Endothelial cell of umbilical vein (primary cell): Measurements from ENCODE around the gene RASSF10. TPM values are rescaled to one million over a fixed set of nuclear protein-coding genes. Genes with fewer than 3 reads are reported as not detected.

Experiments used
- BruUV-seq: library from RNA; stranded (reverse); fragments of 400-500 nt; replicated peaks from 2 replicates; lab custom pipeline; 2021; lab: Mats Ljungman, UMichigan
- CTCF ChIA-PET: fragments of 300-600, 350-600 bp; sonication (Branson Sonifier 250); formaldehyde crosslinking; loops from one replicate; lab custom pipeline; 2021; ENCODE audit warnings: antibody characterized with exemption, inconsistent platforms; lab: Charles Lee
- POLR2A ChIA-PET: fragments of 300-600, 350-600 bp; sonication (Branson Sonifier 250); formaldehyde crosslinking; loops from one replicate; lab custom pipeline; 2021; ENCODE audit warnings: antibody characterized with exemption, inconsistent platforms; lab: Charles Lee
- DNase-seq: peaks from one replicate; pipeline ENCODE4 v3.0.0-alpha.2; 2011; ENCODE audit warnings: low read depth, low spot score
- FAIRE-seq: peaks from 2 replicates; lab custom pipeline; 2011; peaks lifted over from hg19 to GRCh38; lab: Jason Lieb, UNC
- H2AFZ ChIP-seq: 2 replicates; pipeline ENCODE4 v1.6.0; 2012; ENCODE audit warnings: low read depth, low read length, control low read depth, inconsistent platforms
- H3K27ac ChIP-seq: 2 replicates; pipeline ENCODE4 v1.5.1; 2011; ENCODE audit warnings: low read depth, mild to moderate bottlenecking, control low read depth, low read length, moderate library complexity; ENCODE audit not compliant: insufficient read depth
- H3K27me3 ChIP-seq, 2 experiments: 2 replicates each; pipeline versions ENCODE4 v1.6.0 to v1.6.1; 2011; ENCODE audit warnings: low read length in 2 of 2, mixed read lengths in 1 of 2; ENCODE audit not compliant: control insufficient read depth in 2 of 2, insufficient read depth in 2 of 2
- H3K36me3 ChIP-seq, 2 experiments: 2 replicates in 1 of 2; 3 replicates in 1 of 2; pipeline ENCODE4 v1.5.1; 2011; ENCODE audit warnings: low read length in 2 of 2, mild to moderate bottlenecking in 1 of 2, moderate library complexity in 1 of 2; ENCODE audit not compliant: control insufficient read depth in 2 of 2, insufficient read depth in 2 of 2; ENCODE audit errors: extremely low read depth in 1 of 2
- H3K4me1 ChIP-seq: 3 replicates; pipeline ENCODE4 v1.5.1; 2011; ENCODE audit warnings: mild to moderate bottlenecking, low read length; ENCODE audit not compliant: control insufficient read depth, insufficient read depth; ENCODE audit errors: extremely low read depth
- H3K4me2 ChIP-seq: 2 replicates; pipeline ENCODE4 v1.6.1; 2011; ENCODE audit warnings: low read length, control low read depth, mixed read lengths; ENCODE audit not compliant: insufficient read depth
- H3K4me3 ChIP-seq, 3 experiments: fragments of 200-600 bp in 1 of 3; sonication (generic), shearing (Covaris generic) in 1 of 3; replicated peaks in 1 of 3; 2 replicates each; pipeline ENCODE4 v1.5.1; 2011 to 2016; ENCODE audit warnings: control low read depth in 3 of 3, low read length in 3 of 3, mild to moderate bottlenecking in 2 of 3, inconsistent platforms in 1 of 3, low read depth in 1 of 3, moderate library complexity in 1 of 3; ENCODE audit not compliant: insufficient read depth in 1 of 3
- H3K79me2 ChIP-seq: 2 replicates; pipeline ENCODE4 v1.6.0; 2012; ENCODE audit warnings: low read length, inconsistent platforms; ENCODE audit not compliant: control insufficient read depth, insufficient read depth
- H3K9ac ChIP-seq: replicated peaks from 2 replicates; pipeline ENCODE3; 2011; ENCODE audit warnings: low read length, control low read depth; ENCODE audit not compliant: insufficient read depth; ENCODE audit errors: extremely low read depth
- H3K9me1 ChIP-seq: replicated peaks from 3 replicates; pipeline ENCODE4 v1.6.0; 2011; ENCODE audit warnings: mild to moderate bottlenecking, low read length; ENCODE audit not compliant: control insufficient read depth, insufficient read depth; ENCODE audit errors: extremely low read depth
- H3K9me3 ChIP-seq: replicated peaks from 2 replicates; pipeline ENCODE4 v1.5.1; 2012; ENCODE audit warnings: low read length, inconsistent platforms; ENCODE audit not compliant: control insufficient read depth, insufficient read depth
- H4K20me1 ChIP-seq: replicated peaks from 2 replicates; pipeline ENCODE3; 2011; ENCODE audit warnings: mild to moderate bottlenecking, low read length; ENCODE audit not compliant: control insufficient read depth, insufficient read depth; ENCODE audit errors: extremely low read depth
- EZH2 ChIP-seq: IDR thresholded peaks from 2 replicates; pipeline ENCODE4 v1.6.1; 2012; ENCODE audit warnings: borderline replicate concordance, low read depth, mild to moderate bottlenecking, moderate library complexity, low read length, inconsistent platforms; ENCODE audit not compliant: severe bottlenecking
- GATA2 ChIP-seq: IDR thresholded peaks from 2 replicates; pipeline ENCODE4 v1.7.0; 2011; ENCODE audit warnings: low read depth, mild to moderate bottlenecking, moderate library complexity, mixed read lengths, low read length; ENCODE audit not compliant: insufficient read length, insufficient read depth
- POLR2AphosphoS5 ChIP-seq: IDR thresholded peaks from 2 replicates; pipeline ENCODE4 v1.6.1; 2012; ENCODE audit warnings: low read depth, mild to moderate bottlenecking, control low read depth, low read length, moderate library complexity; ENCODE audit not compliant: insufficient read depth
- dilution Hi-C: fragments of 300-500 bp; cut with MboI; formaldehyde crosslinking; loops from one replicate; pipeline ENCODE4 v1.15.0; 2019; ENCODE audit warnings: low sequenced_read_pairs; ENCODE audit not compliant: extremely low pct_ligation_motif_present
- intact Hi-C: fragments of 100-400 bp; cut with micrococcal nuclease; formaldehyde crosslinking; loops from one replicate; pipeline ENCODE4 v1.10.0; 2022
- polyA plus RNA-seq, 4 experiments: library from polyadenylated mRNA; depleted of rRNA in 3 of 4; stranded (reverse) in 3 of 4; unstranded in 1 of 4; fragments of >200 nt; gene quantifications; 2 replicates each; pipeline versions ENCODE4 v1.2.1 to v1.2.3, GENCODE V29; 2011 to 2012; ENCODE audit warnings: missing spikeins in 1 of 4
- total RNA-seq: library from RNA; stranded (reverse); gene quantifications from 2 replicates; pipeline ENCODE4 v1.2.3, GENCODE V29; 2021

The RASSF10 gene
- total and polyA plus RNA-seq, 2 donors (not counting 3 experiments of a cell fraction or from before 2014, with no cell fraction given) = 0.03 TPM; not detected in 1

- Histone ChIP-seq H3K36me3 (no peaks in the 10 kb centered on the region), H3K9me1 (no peaks in the 10 kb centered on the region), H3K4me3 (no peak overlapping the region), H3K4me1 (peaks cover 4% of the 10 kb centered on the region), H4K20me1 (no peaks in the 10 kb centered on the region), H2AFZ (no peak overlapping the region), H3K79me2 (no peaks in the 10 kb centered on the region), H3K9ac (no peak overlapping the region), H3K4me2 (no peak overlapping the region), H3K9me3 (no peaks in the 10 kb centered on the region), H3K27ac (no peak overlapping the region), H3K27me3 (peaks cover 72 to 95% of the 10 kb centered on the region in 2 experiments)
- ChIA-PET CTCF (interaction anchor here (0.8 to 1.7 kb wide), 6 partner anchors 13 to 174 kb away, joined by 3 to 6 read pairs (median 4); no protein-coding TSS in a partner anchor), POLR2A (no interaction called here)
- TF ChIP-seq POLR2AphosphoS5 (no peak), EZH2 (peak; percentile 80)
- DNase-seq (peak; percentile 18), FAIRE-seq (no peak)
- BruUV-seq = no TSS peak
- dilution Hi-C loops (no loop called here), intact Hi-C loops (loop anchor here (5.0 kb wide), 1 partner anchor 97 kb away; no protein-coding TSS in a partner anchor)
These were observed 1.0 kb downstream of the RASSF10 start for GRCh38 chr11:13009921-13010748.

GRCh38 chr11:13010749-13011465 is 1.8 kb downstream of the RASSF10 start:
- Histone ChIP-seq H4K20me1 (no peaks in the 10 kb centered on the region), H3K4me2 (no peak overlapping the region), H3K36me3 (no peaks in the 10 kb centered on the region), H3K9ac (no peak overlapping the region), H3K27me3 (peaks cover 73 to 97% of the 10 kb centered on the region in 2 experiments), H3K9me3 (no peaks in the 10 kb centered on the region), H3K4me1 (peaks cover 4% of the 10 kb centered on the region), H3K79me2 (no peaks in the 10 kb centered on the region), H2AFZ (no peak overlapping the region), H3K27ac (no peak overlapping the region), H3K4me3 (no peak overlapping the region), H3K9me1 (no peaks in the 10 kb centered on the region)
- dilution Hi-C loops = no loop called here
- CTCF ChIA-PET = interaction anchor here (0.7 to 1.7 kb wide), 7 partner anchors 13 to 173 kb away, joined by 3 to 6 read pairs (median 3); no protein-coding TSS in a partner anchor
- POLR2A ChIA-PET = interaction anchor here (0.6 kb wide), 1 partner anchor 194 kb away, joined by 7 read pairs; no protein-coding TSS in a partner anchor
- FAIRE-seq = no peak
- intact Hi-C loops = no loop called here
- BruUV-seq = no TSS peak
- TF ChIP-seq GATA2 (no peak), EZH2 (peak; percentile 48)
- DNase-seq = peak; percentile 9
